Measurements from ENCODE around the gene SLC17A3. TPM values are rescaled to one million over a fixed set of nuclear protein-coding genes. Genes with fewer than 3 reads are reported as not detected.

Gene SLC17A3
- total RNA-seq, 2 experiments from 2014 or later: 0.06 TPM; not detected in 1

DNA sequence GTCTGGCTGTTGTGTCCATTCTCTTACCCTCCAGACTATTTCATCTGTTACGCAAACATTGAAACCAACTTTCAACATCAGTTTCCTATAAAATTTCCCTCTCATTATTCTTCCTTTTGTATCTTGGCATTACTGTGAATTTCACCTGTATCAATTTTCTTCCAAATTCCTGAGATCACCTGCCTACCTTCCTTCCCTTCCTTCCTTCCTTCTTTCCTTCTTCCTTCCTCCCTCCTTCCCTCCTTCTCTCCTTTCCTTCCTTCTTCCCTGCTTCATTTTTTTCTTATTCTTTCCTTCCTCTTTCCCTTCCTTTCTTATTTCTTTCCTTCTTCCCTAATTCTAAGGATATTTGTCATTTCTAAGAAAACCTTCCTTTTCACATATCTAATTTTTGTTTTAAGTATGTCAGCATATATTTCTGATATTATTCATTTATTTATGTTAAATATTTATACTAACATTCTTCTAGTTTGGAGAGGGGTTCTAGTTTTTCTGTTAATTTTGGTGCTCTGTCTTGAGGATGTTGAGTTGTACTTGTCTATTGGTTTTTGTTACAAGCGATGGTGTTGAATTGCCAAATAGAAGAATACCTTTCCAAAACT, 4.8 kb upstream of the SLC17A3 start:
- no peak overlapping the region for H3K4me2 ChIP-seq (ENCODE audit: low read length)
- CTCF ChIA-PET (ENCODE audit: unreplicated experiment): no interaction called here
- H3K9me3 ChIP-seq (ENCODE audit: low read length): no peaks in the 10 kb centered on the region
- H3K4me1 ChIP-seq (ENCODE audit: insufficient read depth, low read length, poor library complexity, severe bottlenecking): no peaks in the 10 kb centered on the region
- intact Hi-C loops (cut with micrococcal nuclease; ENCODE audit: unreplicated experiment): no loop called here
- DNase-seq (ENCODE audit: low spot score): no peak
- no peaks in the 10 kb centered on the region for H3K9me2 ChIP-seq (ENCODE audit: insufficient read depth, low read length)
- TF ChIP-seq, protein P1, sequence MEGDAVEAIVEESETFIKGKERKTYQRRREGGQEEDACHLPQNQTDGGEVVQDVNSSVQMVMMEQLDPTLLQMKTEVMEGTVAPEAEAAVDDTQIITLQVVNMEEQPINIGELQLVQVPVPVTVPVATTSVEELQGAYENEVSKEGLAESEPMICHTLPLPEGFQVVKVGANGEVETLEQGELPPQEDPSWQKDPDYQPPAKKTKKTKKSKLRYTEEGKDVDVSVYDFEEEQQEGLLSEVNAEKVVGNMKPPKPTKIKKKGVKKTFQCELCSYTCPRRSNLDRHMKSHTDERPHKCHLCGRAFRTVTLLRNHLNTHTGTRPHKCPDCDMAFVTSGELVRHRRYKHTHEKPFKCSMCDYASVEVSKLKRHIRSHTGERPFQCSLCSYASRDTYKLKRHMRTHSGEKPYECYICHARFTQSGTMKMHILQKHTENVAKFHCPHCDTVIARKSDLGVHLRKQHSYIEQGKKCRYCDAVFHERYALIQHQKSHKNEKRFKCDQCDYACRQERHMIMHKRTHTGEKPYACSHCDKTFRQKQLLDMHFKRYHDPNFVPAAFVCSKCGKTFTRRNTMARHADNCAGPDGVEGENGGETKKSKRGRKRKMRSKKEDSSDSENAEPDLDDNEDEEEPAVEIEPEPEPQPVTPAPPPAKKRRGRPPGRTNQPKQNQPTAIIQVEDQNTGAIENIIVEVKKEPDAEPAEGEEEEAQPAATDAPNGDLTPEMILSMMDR (conservative IDR thresholded peaks at IDR 0.05; ENCODE audit: low read length): no peak
- TF ChIP-seq EZH2phosphoT487 (IDR thresholded peaks at IDR 0.05; ENCODE audit: borderline replicate concordance, low read depth, low read length): no peak
- no peaks in the 10 kb centered on the region for H4K20me1 ChIP-seq (ENCODE audit: insufficient read depth, low read length)
- H3K79me2 ChIP-seq (ENCODE audit: insufficient read depth, low read depth, low read length): no peaks in the 10 kb centered on the region
- H3K36me3 ChIP-seq (ENCODE audit: insufficient read depth, low read length): no peaks in the 10 kb centered on the region
- no peak overlapping the region for H3K27ac ChIP-seq (ENCODE audit: low read depth, low read length, poor library complexity, severe bottlenecking)
- no peak overlapping the region for H3K4me3 ChIP-seq (ENCODE audit: low read depth, low read length, poor library complexity, severe bottlenecking)
- H2AFZ ChIP-seq (ENCODE audit: low read length): no peak overlapping the region
- BruUV-seq (replicated peaks): no TSS peak
- POLR2A ChIA-PET: interaction anchor here (0.7 kb wide), 1 partner anchor 14 kb away, joined by 4 read pairs; no protein-coding TSS in a partner anchor

DNA sequence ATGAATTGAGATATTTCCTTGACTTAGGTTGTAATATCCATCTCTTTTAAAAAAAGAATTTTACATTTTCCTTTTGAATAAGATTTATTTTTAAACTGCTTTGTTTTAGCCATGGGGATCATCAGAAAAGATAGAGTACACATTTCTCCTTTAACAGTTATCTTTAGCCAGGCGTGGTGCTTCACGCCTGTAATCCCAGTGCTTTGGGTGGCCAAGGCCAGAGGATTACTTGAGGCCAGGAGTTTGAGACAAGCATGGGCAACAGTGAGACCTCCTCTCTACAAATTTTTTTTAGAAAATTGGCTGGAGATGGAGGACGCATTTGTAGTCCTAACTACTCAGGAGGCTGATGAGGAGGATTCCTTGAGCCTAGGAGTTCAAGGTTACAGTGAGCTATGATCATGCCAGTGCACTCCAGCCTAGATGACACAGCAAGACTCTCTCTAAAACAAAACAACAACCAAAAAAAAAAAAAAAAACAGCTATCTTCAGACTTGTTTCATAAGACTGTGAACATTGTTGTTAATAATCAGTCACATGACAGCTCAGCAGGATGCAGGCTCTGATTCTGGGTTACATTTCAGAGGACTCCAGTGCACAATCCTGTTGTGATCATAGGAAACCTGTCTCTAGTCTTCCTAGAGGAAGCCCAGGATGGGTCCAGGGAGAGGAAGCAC, 2.0 kb upstream of the SLC17A3 start:
- H3K4me3 ChIP-seq (ENCODE audit: low read depth, low read length, poor library complexity, severe bottlenecking): no peak overlapping the region
- no peak overlapping the region for H3K4me2 ChIP-seq (ENCODE audit: low read length)
- no peak overlapping the region for H3K27ac ChIP-seq (ENCODE audit: low read depth, low read length, poor library complexity, severe bottlenecking)
- H3K9me3 ChIP-seq (ENCODE audit: low read length): no peaks in the 10 kb centered on the region
- H3K4me1 ChIP-seq (ENCODE audit: insufficient read depth, low read length, poor library complexity, severe bottlenecking): no peaks in the 10 kb centered on the region
- no peaks in the 10 kb centered on the region for H3K79me2 ChIP-seq (ENCODE audit: insufficient read depth, low read depth, low read length)
- POLR2A ChIA-PET: no interaction called here
- BruUV-seq (replicated peaks): no TSS peak
- no peaks in the 10 kb centered on the region for H3K36me3 ChIP-seq (ENCODE audit: insufficient read depth, low read length)
- no peak for DNase-seq (ENCODE audit: low spot score)
- intact Hi-C loops (cut with micrococcal nuclease; ENCODE audit: unreplicated experiment): no loop called here
- no peaks in the 10 kb centered on the region for H4K20me1 ChIP-seq (ENCODE audit: insufficient read depth, low read length)
- no peak for TF ChIP-seq EZH2phosphoT487 (IDR thresholded peaks at IDR 0.05; ENCODE audit: borderline replicate concordance, low read depth, low read length)
- TF ChIP-seq, protein P1 (conservative IDR thresholded peaks at IDR 0.05; ENCODE audit: low read length): no peak
- CTCF ChIA-PET (ENCODE audit: unreplicated experiment): no interaction called here
- no peaks in the 10 kb centered on the region for H3K9me2 ChIP-seq (ENCODE audit: insufficient read depth, low read length)
- H2AFZ ChIP-seq (ENCODE audit: low read length): no peak overlapping the region

DNA sequence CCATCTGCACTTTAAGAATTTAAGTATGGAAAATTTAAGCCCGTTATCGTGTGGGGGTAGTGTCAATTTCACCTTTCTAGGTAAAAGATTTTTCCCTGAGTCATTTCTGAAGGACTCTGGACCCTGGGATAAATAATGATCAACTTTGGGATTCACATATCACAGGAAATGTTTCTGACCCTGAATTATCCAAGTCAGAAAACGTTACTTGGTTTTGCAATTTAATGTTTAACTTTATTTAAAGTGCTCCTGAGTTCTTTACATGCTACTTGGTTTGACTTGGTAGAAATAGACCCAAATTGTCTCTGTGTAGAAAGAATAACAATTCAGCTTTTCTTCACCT, 1.5 kb upstream of the SLC17A3 start:
- no peaks in the 10 kb centered on the region for H3K79me2 ChIP-seq (ENCODE audit: insufficient read depth, low read depth, low read length)
- CTCF ChIA-PET (ENCODE audit: unreplicated experiment): no interaction called here
- no peak for DNase-seq (ENCODE audit: low spot score)
- H2AFZ ChIP-seq (ENCODE audit: low read length): no peak overlapping the region
- H4K20me1 ChIP-seq (ENCODE audit: insufficient read depth, low read length): no peaks in the 10 kb centered on the region
- H3K4me3 ChIP-seq (ENCODE audit: low read depth, low read length, poor library complexity, severe bottlenecking): no peak overlapping the region
- POLR2A ChIA-PET: no interaction called here
- no peak overlapping the region for H3K4me2 ChIP-seq (ENCODE audit: low read length)
- no peaks in the 10 kb centered on the region for H3K4me1 ChIP-seq (ENCODE audit: insufficient read depth, low read length, poor library complexity, severe bottlenecking)
- no TSS peak for BruUV-seq (replicated peaks)
- TF ChIP-seq EZH2phosphoT487 (IDR thresholded peaks at IDR 0.05; ENCODE audit: borderline replicate concordance, low read depth, low read length): no peak
- TF ChIP-seq, protein P1 (conservative IDR thresholded peaks at IDR 0.05; ENCODE audit: low read length): no peak
- no peaks in the 10 kb centered on the region for H3K36me3 ChIP-seq (ENCODE audit: insufficient read depth, low read length)
- no peaks in the 10 kb centered on the region for H3K9me3 ChIP-seq (ENCODE audit: low read length)
- intact Hi-C loops (cut with micrococcal nuclease; ENCODE audit: unreplicated experiment): no loop called here
- H3K27ac ChIP-seq (ENCODE audit: low read depth, low read length, poor library complexity, severe bottlenecking): no peak overlapping the region
- no peaks in the 10 kb centered on the region for H3K9me2 ChIP-seq (ENCODE audit: insufficient read depth, low read length)

Measured in OCI-LY7 (cell line).